TTC549 (cell line): ENCODE results near the gene DES.

Experiments
- FAIRE-seq: peaks from 2 replicates; lab custom pipeline; 2012; peaks lifted over from hg19 to GRCh38; lab: Jason Lieb, UNC

Gene DES

DNA sequence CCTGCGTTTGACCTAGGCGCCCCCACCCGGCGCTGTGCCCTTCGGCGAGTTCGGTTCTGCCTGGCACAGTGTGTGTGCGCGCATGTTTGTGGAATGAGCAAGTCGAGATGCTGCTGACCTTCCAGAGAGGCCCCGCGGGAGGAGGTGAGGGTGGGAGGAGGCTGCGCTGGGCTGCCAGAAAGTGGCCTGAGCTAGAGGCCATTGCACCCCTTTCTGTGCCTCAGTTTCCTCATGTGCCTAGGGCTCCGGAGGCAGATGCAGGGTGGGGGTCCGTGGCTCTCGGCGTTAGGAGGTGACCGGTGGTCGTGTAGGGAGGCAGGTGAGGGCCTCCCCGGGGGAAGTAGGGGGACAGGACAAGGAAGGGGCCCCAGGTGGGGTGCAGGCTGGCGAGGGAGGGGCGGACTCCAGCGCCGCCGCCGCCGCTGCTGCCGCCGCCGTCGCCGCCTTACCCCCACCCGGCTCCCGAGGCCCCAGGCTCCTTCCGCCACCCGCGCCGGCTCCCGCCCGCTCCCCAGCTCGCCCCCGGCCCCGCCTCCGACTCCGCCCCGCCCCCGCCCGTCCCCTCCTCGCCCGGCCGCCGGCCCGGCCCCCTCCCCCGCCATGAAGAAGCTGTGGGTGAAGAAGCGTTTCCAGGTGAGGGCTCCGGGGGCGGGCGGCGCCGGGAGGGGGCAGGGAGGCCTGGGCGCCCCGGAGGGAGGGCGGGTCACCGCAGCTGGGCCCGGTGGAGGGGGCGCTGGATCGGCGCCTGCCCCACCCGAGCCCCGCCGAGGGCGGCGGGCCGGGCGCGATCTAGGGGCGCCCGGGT lies 23.5 kb downstream of the DES start:
- FAIRE-seq: no peak

DNA sequence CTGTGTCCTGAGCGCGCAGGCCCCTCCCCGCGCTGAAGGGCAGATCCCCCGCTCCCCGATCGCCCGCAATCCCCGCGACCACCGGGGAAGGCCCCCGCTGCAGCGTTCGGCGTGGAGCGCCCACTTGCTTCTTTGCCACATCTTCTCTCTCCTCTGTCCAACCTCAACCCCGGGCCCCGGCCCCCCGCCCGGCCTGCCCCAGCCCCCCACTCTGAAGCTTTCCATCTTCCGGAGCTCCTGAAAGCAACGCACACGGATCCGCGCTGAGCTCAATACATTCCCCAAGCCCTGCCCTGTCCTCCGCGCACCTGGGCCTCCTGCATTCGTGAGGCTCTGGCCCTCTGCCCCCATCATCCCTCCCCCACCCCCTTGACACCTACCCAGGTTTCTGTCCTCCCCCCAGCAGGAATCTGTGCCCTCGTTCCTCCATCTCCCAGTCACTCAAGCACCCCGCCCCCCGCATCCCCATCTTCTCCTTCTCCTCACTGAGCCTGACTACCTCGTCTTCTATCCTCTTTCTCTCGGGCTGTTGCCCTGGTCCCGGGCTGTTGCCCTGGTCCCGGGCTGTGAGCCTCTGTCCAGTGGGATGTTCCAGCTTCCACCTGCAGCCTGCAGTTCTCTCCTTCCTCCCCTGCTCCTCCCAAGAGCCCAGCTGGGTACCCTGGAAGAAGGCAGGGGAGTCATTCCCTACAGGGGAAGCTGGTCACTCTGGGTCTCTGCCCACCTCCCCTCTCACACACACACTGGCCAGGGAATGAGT lies 24.3 kb downstream of the DES start:
- no peak for FAIRE-seq

DNA sequence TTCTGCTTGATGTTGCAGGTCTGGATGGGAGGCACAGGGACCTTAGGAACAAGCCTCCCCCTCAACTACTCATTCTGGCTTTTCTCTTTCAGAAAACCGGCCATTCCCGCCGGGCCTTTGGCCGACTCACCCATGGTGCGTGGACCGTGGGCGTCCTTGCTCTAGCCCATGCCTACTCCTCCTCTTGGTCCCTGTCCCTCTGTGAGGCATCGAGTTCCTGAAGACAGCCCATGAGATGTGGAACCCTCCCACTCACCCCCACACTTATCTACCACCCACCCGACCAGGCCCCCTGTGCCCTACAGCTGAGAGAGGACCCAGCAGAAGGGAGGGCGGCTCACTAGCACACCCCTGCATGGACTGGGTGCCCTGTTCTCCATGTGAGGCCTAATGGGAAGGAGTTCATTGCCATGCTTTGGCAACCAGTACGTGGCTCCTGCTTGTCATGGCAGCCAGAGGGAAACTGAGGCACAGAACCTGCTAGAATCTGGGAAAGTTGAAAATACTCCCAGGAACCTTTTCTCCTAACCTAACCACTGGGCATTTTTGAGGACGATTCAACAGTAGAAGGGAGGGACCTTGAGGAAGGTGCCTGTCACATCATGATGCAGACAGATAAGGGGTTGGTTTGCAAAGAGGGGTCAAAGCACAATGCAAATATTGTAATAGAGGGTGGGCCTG lies 25.0 kb downstream of the DES start:
- no peak for FAIRE-seq

DNA sequence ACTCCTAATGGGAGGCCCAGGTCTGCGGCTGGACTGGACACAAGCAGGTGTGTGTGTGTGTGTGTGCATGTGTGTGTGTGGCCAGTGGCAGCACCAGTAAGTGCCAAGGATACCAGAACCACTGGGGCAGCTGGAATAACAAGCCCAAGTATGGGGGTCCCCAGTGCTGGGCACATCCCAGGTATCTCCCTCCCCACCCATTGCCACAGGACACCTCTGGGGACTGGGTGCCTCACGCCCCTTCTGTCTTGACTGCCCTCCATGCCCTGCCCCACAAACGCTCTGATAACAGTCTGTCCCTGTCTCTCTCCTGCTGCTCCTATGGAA lies 25.5 kb downstream of the DES start:
- FAIRE-seq: no peak

DNA sequence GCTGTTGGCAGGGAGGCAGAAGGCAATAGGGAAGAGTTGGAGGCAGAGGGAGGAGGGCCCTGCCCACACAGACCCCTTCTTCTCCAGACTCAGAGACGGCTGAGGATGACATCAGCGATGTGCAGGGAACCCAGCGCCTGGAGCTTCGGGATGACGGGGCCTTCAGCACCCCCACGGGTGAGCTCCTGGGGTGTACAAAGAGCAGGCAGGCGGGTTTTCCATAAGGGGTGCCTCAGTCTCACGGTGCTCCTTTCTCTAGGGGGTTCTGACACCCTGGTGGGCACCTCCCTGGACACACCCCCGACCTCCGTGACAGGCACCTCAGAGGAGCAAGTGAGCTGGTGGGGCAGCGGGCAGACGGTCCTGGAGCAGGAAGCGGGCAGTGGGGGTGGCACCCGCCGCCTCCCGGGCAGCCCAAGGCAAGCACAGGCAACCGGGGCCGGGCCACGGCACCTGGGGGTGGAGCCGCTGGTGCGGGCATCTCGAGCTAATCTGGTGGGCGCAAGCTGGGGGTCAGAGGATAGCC lies 26.5 kb downstream of the DES start:
- FAIRE-seq: no peak

DNA sequence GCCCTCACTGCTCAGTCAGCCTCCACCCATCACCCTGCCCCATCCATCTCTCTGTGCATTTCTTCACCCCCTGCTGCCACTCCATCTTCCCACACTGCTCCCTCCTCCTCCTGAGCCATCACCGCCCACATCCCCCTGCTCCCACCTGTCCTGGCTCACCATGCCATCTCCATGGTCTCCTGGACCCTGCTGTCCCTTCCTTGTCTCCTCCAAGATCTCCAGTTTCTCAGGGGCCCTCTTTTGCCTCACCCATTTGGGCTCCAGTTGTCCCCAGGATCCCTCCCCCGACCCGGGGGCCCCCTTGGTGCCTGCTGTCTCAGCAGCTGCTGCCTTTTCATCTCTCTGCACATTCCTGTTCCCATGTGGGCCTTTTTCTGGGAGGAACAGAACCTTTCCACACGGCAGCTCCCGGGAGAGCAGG lies 27.1 kb downstream of the DES start:
- FAIRE-seq: no peak

DNA sequence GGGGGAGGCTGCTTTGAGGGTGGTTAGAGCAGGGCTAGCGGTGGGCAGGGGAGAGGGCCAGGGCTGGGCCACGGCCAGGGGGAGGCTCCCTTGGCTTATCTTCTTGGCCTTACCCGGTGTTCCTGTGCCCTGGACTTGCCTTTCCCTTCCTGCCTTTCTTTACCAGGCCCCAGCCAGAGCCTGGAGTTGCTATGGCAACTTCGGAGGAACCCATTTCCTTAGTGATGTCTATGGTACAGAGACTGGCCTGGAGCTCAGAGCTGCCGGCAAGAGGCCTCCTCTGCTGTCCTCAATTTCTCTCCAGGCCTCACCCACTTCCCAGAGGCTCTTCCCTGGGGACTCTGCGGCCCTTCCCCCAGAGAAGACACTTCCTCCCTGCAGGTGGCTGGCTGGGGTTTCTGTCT lies 27.9 kb downstream of the DES start:
- no peak for FAIRE-seq

DNA sequence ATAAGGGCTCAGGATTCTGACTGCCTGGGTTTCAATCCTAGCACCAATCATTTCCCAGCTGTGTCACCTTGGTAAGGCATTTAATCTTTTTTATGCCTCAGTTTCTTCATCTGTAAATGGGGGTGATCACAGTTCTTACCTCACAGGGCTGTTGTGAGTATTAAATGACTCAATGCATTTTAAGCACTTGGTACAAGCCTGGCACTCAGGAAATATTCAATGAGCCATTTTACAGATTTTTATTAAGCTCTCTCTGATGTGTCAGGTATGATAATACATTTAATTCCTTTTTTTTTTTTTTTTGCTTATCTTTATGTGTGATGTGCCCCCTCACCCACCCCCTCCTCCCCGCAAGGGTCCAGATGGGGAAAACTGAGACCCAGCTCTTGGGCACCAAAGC lies 28.5 kb downstream of the DES start:
- FAIRE-seq: no peak

DNA sequence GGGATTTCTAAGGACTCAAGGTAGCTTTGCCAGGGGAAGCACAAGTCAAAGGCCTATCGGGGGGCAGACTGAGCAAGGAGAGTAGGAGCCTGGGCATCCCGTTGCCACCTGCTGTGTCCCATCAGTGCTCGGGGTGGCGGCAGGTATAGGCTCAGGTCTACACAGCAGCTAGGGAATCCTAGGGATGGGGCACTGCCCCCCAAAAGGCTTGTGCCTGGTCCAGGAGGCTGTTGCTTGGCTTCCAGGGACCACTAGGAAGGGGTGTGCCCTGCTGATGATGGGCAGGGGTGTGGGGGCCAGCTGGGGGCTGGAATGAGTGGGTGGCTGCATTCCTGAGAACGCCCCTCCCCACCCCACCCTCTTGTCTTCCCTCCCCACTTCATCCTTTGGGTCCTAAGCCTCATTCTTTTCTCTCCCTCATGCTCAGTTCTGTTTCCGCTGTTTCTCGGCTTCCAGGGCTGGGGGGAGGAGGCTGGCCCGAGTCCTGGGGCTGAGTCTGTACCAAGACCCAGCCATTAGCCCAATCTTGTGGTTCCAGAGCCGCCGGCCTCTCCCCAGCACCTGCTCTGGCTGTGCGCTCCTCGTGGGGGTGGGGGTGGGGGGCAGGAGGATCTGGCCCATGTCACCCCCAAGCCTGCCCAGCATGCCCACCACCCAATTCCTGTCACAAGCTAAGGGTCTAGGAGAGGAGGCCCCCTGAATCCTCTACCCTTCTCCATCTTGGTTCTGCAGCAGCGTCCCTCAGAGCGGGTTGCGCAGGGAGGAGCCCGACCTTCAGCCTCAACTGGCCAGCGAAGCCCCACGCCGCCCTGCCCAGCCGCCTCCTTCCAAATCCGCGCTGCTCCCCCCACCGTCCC lies 29.3 kb downstream of the DES start:
- no peak for FAIRE-seq

DNA sequence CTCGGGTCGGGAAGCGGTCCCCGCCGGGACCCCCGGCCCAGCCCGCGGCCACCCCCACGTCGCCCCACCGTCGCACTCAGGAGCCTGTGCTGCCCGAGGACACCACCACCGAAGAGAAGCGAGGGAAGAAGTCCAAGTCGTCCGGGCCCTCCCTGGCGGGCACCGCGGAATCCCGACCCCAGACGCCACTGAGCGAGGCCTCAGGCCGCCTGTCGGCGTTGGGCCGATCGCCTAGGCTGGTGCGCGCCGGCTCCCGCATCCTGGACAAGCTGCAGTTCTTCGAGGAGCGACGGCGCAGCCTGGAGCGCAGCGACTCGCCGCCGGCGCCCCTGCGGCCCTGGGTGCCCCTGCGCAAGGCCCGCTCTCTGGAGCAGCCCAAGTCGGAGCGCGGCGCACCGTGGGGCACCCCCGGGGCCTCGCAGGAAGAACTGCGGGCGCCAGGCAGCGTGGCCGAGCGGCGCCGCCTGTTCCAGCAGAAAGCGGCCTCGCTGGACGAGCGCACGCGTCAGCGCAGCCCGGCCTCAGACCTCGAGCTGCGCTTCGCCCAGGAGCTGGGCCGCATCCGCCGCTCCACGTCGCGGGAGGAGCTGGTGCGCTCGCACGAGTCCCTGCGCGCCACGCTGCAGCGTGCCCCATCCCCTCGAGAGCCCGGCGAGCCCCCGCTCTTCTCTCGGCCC lies 30.1 kb downstream of the DES start:
- no peak for FAIRE-seq

DNA sequence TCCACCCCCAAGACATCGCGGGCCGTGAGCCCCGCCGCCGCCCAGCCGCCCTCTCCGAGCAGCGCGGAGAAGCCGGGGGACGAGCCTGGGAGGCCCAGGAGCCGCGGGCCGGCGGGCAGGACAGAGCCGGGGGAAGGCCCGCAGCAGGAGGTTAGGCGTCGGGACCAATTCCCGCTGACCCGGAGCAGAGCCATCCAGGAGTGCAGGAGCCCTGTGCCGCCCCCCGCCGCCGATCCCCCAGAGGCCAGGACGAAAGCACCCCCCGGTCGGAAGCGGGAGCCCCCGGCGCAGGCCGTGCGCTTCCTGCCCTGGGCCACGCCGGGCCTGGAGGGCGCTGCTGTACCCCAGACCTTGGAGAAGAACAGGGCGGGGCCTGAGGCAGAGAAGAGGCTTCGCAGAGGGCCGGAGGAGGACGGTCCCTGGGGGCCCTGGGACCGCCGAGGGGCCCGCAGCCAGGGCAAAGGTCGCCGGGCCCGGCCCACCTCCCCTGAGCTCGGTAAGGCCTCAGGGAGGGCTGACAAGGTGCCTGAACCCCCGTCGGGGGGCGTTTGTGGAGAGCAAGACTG lies 30.7 kb downstream of the DES start:
- no peak for FAIRE-seq

DNA sequence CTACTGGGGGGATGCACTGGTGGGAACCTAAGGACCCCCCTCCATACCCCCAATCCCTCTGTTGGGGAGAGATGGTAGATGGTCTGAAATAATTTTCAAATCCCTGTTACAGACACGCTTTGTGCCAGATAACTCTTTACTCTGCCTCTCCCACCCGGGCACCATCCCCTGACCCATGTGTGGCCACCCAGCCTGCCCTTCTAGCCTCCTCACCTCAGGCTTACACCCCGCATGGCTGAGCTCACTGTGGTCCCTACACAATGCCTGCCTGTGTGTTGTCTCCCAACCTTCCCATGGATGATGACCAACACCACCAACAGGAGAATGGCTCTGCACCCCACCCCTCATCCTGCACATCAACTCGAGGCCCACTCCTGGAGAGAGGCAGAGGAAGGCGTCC lies 31.4 kb downstream of the DES start:
- no peak for FAIRE-seq

DNA sequence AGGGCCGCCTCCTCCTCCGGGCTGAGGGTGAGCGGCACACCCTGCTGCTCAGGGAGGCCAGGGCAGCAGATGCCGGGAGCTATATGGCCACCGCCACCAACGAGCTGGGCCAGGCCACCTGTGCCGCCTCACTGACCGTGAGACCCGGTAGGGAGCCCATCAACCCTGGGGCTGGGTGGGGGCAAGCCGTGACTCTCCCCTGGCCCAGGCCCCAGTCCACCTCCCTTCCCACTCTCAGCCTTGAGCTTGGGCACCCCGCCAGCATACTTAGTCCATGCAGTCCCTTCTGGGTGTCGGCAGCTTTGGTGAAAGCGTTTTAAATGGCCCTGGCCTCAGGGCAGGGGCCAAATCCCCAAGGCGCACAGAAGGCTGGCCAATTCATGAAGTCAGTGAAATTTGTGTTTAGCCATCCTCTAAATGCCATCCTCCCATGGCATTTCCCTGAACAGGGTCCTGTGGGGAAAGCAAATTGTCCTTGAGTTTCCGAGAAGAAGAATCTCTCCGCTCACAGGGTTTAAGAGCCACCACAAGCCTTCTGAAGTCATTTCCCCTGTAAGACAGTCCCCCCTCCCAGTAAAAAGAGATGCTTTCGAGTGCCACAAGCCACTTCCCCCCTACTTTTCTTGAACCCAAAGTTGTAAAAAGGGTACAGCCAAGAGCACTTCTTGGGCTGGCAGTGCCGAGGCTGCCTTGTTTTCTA lies 33.6 kb downstream of the DES start:
- no peak for FAIRE-seq

DNA sequence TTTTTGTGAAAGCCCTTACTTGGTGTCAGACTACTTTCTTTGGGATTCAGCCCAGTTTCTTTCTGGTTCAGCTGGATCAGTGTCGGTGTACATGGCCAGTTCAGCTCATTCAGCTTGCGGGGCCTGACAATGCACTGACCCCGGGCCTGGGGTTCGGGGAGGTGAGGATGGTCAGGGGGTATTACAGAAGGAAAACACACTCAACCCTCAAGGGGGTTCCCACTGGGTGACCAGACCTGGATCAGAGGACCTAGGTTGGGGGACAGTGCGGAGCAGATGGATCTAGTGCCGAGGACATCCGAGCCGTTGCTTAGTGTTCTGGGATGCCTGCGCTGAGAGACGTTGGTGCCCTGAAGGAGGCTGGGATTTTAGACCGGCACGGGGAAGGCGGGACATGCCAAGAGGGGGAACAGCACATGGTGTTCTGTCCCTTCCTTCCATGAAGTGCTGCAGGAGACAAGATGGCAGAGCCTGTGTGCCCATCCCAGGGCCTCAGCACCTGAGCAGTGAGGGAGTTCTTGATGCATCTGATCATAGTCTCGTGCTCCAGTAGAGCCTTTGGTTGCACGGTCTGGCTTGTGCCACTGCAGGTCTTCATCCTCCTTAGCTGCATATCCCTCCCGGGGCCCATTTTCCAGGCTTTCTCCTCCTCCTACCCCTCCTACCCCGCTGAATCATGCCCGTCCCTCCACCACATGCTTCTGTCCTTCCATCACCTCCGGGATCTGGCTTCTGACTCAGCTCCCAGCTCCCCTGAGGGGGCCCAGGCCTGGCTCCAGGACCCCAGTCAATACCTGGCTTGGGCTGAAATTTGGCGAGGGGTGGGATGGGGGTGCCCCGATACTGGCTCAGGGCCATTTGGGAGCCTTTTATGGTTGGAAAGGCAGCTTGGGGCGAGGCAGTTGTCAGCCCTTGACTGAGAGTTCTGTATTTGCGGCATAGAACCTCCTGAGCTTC lies 34.5 kb downstream of the DES start:
- no peak for FAIRE-seq

DNA sequence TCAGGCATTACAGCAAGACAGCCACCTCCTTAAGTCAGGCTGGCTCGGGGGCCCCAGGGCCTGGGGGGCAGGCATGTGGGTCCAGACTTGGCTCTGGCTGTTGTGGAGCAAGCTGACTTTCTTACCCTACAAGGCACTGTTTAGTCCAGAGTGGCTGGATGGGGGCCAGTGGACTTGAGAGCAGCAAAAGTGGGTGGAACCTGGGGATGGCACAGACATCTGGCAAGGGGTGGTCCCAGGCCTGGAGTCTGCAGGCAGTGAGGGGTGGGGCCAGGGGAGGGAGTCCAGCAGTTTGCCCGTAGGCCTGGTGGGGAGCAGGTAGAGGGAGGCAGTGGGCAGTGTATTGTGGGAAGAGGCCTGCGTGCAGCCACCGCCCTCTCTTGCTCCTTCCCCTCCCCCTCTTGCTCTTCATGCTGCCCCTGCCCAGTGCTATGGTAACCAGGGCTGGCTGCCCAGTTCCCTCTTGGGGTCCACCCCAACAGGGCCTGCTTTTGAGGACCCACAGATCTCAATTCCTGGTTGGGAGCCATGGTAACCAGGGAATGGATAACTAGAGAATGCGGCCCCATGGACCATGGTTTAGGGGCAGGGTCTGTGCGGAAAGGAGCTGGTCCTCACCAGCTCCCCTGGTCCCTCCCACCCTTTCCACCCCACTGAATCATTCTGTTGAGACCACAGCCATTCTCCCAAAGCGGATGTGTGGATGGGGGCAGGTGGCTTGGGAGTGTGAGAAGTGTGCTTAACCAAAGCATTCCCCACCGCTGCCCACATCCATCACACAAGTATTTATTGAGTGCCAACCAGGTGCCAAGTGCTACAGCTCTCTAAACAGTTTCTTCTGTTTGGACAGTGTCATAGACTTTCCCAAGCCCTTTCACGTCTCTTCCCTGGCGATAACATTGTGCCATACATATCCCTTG lies 35.8 kb downstream of the DES start:
- no peak for FAIRE-seq

DNA sequence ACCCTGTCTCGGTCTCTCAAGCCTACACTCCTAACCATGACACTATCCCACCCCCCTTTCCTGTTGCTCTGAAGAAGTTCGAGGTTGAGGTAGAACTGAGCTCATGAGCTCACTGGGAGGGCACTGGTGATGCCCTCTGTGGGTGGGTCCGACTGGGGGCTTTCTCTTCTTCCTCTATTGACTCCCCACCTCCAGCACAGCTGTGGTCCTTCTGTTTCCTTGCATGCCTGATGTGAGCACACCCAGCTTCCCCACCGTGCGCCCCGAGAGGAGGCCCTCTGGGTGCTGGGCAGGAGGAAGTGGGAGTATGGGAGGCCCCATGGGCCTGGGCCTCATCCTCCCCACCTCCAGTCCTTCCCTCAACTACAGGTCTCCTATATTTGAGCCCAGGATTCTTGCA lies 37.4 kb downstream of the DES start:
- FAIRE-seq: no peak

DNA sequence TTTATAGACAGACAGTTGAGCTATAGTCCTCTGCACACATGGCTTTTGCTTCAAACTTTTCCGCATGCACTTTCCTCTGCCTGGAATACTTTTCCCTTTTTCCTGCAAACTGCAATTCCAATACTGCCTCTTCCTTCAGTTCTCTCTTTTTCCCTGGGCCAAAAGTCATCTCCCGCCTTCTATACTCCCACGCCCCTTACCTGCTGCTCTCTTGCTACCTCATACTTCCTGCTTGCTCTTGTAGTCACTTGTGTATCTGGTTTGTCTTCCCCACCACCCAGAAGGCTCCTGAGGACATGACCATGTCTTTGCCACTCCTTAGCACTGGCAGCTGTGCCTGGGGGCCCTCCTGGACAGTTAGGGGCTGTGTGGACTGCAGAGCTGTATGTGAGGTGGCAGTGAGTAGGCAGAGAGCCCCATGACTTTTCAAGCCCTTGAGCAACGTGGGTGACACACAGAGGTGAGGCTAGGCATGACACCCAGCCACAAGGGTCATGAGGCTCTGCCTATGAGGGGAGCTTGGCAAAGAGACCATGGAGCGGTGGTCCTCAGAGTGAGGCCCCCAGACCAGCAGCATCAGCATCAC lies 39.7 kb downstream of the DES start:
- FAIRE-seq: no peak

DNA sequence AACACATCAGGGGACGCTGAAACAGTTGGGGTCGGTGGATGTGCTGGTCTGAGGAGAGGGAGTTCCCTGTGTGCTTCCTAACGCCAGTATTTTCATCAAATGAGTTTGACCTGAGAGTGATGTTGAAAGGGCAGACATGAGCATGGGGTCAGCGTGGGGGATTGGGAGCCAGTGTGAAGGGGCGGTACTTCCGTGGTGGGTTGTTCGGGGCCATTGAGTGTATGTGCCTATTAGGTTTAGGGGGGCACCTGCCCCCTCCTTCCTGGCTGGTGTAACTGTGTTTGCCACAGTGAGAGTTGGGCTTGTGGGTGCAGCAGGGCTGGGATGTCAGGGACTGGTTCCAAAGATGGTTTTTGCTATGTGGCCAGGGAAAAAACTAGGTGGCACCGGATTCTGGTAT lies 40.8 kb downstream of the DES start:
- no peak for FAIRE-seq
